ENCODE measurements around the gene TSGA10IP.

The TSGA10IP gene

GRCh38 chr11:65945430-65945911 is at the start of gene TSGA10IP:
TSGA10IP (plus strand) TSS chr11:65945480; CDS start chr11:65945676, 196 bp downstream.
- FAIRE-seq, result no peak

GRCh38 chr11:65895482-65895981 is 49.7 kb upstream of the TSGA10IP start:
- FAIRE-seq (no peak), DNase-seq (ENCODE audit: insufficient read length, low spot score) (no peak)

More at GRCh38 chr11:65945430-65945911, at the start of gene TSGA10IP:
- no peak for DNase-seq (ENCODE audit: insufficient read length, low spot score)

- no peak for DNase-seq (ENCODE audit: insufficient read length, low spot score)
- no peak for FAIRE-seq
These were observed 49.0 kb upstream of the TSGA10IP start for GRCh38 chr11:65896034-65896999.

DNA sequence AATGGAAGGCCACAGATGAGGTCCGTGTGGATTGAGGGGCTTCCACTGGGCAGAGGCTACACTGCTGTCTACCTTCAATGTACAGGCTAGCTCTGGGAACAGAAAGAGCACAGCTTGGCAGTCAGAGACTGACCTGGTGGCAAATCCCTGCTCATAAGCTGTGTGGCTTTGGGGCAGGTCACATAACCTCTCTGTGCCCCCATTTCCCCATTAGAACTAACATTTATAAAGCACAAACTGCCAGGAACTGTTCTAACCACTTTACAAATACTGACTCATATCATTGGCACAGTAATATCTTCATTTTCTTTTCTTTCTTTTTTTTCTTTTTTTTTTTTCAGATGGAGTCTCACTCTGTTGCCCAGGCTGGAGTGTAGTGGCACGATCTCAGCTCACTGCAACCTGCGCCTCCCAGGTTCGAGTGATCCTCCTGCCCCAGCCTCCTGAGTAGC is 48.2 kb upstream of the TSGA10IP start:
- peak; percentile 81 for FAIRE-seq
- no peak for DNase-seq (ENCODE audit: insufficient read length, low spot score)

GRCh38 chr11:65898656-65899355 is 46.5 kb upstream of the TSGA10IP start:
- FAIRE-seq (no peak), DNase-seq (ENCODE audit: insufficient read length, low spot score) (no peak)

- DNase-seq (ENCODE audit: insufficient read length, low spot score) (peak; percentile 84), FAIRE-seq (no peak)
These were observed 45.7 kb upstream of the TSGA10IP start for GRCh38 chr11:65899356-65900124.

- FAIRE-seq, result peak; percentile 87
- DNase-seq (ENCODE audit: insufficient read length, low spot score), result peak; percentile 95
These were observed 45.0 kb upstream of the TSGA10IP start, which contains the start of gene FOSL1 for GRCh38 chr11:65900125-65900898. FOSL1 (minus strand) TSS chr11:65900388; CDS start chr11:65900339, 49 bp downstream.

- FAIRE-seq (no peak), DNase-seq (ENCODE audit: insufficient read length, low spot score) (no peak)
These were observed 44.4 kb upstream of the TSGA10IP start for GRCh38 chr11:65900899-65901180.

DNA sequence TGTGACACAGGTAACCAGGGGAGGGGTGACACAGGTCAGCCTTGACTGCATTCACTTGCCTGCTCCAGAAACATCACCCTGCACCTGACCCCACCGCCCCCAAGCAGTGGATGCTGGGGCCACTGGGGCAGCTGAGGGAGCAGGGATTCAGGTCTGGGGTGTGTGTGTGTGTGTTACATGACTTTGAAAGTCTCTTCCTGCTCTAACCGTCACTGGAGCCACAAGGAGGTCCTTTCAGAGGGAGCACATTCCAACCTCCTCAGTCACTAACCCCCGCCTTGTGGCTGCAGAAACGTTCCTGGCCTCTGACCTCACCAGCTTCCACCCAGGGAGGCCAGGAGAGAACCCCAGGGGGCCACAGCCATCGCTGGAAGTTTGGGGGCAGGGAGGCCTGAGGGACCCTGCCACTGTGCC is 42.2 kb upstream of the TSGA10IP start:
- FAIRE-seq (peak; percentile 86), DNase-seq (ENCODE audit: insufficient read length, low spot score) (peak; percentile 90)

DNA sequence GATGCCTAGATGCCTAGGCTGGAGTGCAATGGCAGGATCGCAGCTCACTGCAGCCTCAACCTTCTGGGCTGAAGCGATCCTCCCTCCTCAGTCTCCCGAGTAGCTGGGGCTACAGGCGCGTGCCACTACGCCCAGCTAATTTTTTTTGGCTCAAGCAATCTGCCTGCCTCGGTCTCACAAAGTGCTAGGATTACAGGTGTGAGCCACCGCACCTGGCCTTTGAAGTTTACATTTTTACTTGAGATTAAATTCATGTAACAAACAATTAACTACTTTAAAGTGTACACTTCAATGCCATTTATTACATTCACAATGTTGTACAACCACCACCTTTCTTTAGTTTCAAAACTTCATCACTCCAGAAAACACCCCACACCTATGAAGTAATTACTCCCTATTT is 41.6 kb upstream of the TSGA10IP start:
- no peak for DNase-seq (ENCODE audit: insufficient read length, low spot score)
- no peak for FAIRE-seq

DNA sequence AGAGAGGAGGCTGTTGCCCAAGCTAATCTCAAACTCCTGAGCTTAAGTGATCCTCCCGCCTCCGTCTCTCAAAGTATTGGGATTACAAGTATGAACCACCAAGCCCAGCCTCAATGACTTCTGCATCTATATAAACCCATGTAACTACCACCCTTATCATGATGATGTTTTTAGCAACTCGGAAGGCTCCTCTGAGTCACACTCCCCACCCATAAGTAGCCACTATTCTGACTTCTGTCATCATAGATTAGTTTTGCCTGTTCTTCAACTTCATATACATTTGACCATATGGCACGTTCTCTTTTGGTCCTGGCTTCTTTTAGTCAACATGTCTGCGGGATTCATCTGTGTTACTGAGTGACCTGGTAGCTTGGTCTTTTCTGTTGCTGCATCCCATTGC is 38.7 kb upstream of the TSGA10IP start:
- FAIRE-seq (no peak), DNase-seq (ENCODE audit: insufficient read length, low spot score) (no peak)

DNA sequence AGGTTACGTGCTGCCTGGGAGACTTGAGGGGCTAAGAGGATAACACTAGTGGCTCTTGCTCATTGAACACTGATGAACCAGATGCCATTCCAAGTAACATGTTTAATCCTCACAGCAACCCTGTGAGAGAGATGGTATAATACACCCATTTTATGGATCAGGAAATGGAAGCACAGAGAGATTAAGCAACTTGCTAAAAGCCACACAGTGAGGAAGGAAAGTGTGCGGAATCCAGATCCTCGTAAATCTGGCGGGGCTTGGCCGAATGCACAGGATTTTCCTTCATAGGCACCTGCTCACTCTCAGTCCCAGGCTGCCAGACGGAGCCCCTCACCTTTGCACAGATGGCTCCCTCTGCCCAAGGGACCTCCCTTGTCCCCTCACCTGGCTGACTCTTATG is 37.4 kb upstream of the TSGA10IP start:
- DNase-seq (ENCODE audit: insufficient read length, low spot score) (no peak), FAIRE-seq (no peak)

- FAIRE-seq (peak; percentile 65), DNase-seq (ENCODE audit: insufficient read length, low spot score) (peak; percentile 96)
These were observed 33.4 kb upstream of the TSGA10IP start for GRCh38 chr11:65911682-65912568.

- DNase-seq (ENCODE audit: insufficient read length, low spot score) (no peak), FAIRE-seq (no peak)
These were observed 32.4 kb upstream of the TSGA10IP start for GRCh38 chr11:65912845-65913244.

DNA sequence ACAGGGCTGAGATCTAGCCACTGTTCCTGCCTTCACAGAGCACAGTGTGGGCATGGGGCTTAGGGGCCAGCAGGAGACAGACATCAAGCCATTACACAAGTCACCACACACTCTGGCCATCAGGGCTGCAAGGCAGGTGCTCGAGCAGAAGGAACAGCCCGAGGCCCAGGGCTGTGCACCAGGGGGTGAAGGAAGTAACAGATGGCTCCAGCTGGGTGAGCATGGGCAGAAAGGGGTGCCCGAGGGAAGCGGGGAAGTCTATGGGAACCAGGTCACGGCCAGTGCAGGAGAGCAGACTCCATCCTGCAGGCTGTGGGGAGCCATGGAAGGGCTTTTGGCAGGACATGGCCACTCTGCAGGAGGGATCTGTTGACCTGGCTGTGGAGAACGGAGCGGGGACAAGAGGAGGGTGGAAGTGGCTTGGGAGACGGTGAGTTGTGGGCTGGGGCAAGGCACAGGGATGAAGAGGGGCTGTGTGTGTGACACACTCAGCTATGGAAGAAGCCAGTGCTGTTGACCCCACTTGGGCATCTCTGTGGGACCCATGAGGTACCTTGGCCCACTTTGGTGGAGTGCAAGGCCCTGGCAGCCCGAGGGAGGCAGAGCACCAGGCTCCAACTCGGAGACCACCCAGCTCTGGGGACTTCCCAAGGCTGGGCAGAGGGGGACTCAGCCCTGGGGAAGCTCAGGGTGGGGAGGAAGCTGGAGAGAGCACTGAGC is 30.0 kb upstream of the TSGA10IP start:
- DNase-seq (ENCODE audit: insufficient read length, low spot score) (no peak), FAIRE-seq (no peak)

DNA sequence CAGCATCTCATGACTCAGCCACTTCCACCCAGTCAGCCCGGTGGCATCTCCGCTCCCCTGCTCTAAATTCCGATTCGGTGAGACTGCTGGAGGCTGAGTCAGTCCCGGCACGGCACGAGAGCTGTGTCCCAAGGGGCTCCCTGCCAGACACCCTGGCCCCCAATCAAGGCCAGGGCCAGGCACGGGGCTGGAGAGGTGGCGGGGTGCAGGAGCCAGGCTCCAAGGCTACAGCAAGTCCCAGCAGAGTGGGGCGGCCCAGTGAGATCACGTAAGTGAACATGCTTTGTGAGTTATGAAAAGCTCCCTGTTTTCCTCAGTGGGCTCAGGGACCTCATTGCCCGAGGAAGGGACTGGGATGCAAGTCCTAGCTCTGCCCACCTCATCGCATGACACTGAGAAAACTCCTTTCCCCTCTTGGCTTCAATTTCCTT is 29.4 kb upstream of the TSGA10IP start:
- peak; percentile 100 for FAIRE-seq
- DNase-seq (ENCODE audit: insufficient read length, low spot score), result peak; percentile 99

- FAIRE-seq (no peak), DNase-seq (ENCODE audit: insufficient read length, low spot score) (no peak)
These were observed 28.9 kb upstream of the TSGA10IP start for GRCh38 chr11:65916391-65916790.

DNA sequence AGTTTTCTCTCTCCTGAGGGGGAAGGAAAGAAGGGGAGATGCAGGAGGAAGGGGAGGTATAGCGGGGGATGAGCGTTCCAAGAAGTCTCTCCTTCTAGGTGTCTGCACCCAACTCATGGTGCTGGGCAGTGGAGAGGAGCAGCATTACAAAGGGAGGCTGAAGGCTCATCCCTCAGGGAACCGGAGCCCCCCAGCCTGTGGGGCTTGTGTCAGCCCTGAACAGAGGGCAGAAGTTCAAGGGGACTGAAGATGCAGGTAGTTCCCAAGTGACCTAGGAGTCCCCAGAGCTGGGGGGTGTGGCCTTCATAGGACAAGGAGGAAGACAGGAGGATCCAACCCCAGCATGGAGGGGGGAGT is 28.2 kb upstream of the TSGA10IP start:
- no peak for FAIRE-seq

More for the DNA sequence above, 28.2 kb upstream of the TSGA10IP start:
- DNase-seq (ENCODE audit: insufficient read length, low spot score), result no peak

Data from HTR-8/SVneo (cell line).